CD4-positive, alpha-beta memory T cell (primary cell): ENCODE results near the gene ENPP1. TPM values are rescaled to one million over a fixed set of nuclear protein-coding genes. Genes with fewer than 3 reads are reported as not detected.

ENCODE experiments used
- CTCF ChIA-PET: fragments of 350-600 bp; sonication (Branson Sonifier 250); formaldehyde crosslinking; loops from one replicate; lab custom pipeline; 2021; ENCODE audit warnings: inconsistent platforms; ENCODE audit not compliant: partially characterized antibody; lab: Charles Lee
- POLR2A ChIA-PET: fragments of 350-600 bp; sonication (Branson Sonifier 250); formaldehyde crosslinking; loops from one replicate; lab custom pipeline; 2021; ENCODE audit not compliant: partially characterized antibody; lab: Charles Lee
- DNase-seq, 5 donors: peaks; one replicate each; pipeline versions ENCODE4 v3.0.0 to v3.0.0-alpha.2; 2020 to 2022; ENCODE audit warnings: mixed read lengths in 1 of 5
- H3K27ac ChIP-seq: one replicate; pipeline ENCODE4 v1.7.0; 2013; ENCODE audit warnings: low read depth, low read length
- H3K27me3 ChIP-seq: 2 replicates; pipeline ENCODE4 v1.7.0; 2013; ENCODE audit warnings: mild to moderate bottlenecking, low read length, moderate library complexity; ENCODE audit not compliant: insufficient read depth
- H3K36me3 ChIP-seq: 2 replicates; pipeline ENCODE4 v1.7.0; 2013; ENCODE audit warnings: mild to moderate bottlenecking, low read length, moderate library complexity; ENCODE audit not compliant: insufficient read depth
- H3K4me1 ChIP-seq: 2 replicates; pipeline ENCODE4 v1.7.0; 2013; ENCODE audit warnings: mild to moderate bottlenecking, low read length, moderate library complexity; ENCODE audit not compliant: insufficient read depth
- H3K4me3 ChIP-seq, 2 donors: one replicate each; pipeline ENCODE4 v1.7.0; 2013; ENCODE audit warnings: low read length in 2 of 2, mild to moderate bottlenecking in 1 of 2
- H3K9me3 ChIP-seq, 2 donors: one replicate each; pipeline ENCODE4 v1.7.0; 2013; ENCODE audit warnings: low read length in 2 of 2, control low read depth in 1 of 2; ENCODE audit not compliant: control insufficient read depth in 1 of 2
- H3K27ac Mint-ChIP-seq, 7 donors: one replicate each; pipeline ENCODE4 v1.8.0; 2020 to 2021; ENCODE audit warnings: mixed read lengths in 7 of 7, mild to moderate bottlenecking in 6 of 7, inconsistent platforms in 3 of 7, moderate library complexity in 3 of 7
- H3K27me3 Mint-ChIP-seq, 2 donors: one replicate each; pipeline ENCODE4 v1.8.0; 2020 to 2021; ENCODE audit warnings: mixed read lengths in 2 of 2
- H3K36me3 Mint-ChIP-seq, 2 donors: one replicate each; pipeline ENCODE4 v1.8.0; 2020 to 2021; ENCODE audit warnings: mixed read lengths in 2 of 2, inconsistent platforms in 1 of 2, mild to moderate bottlenecking in 1 of 2
- H3K4me1 Mint-ChIP-seq, 4 donors: one replicate each; pipeline ENCODE4 v1.8.0; 2020 to 2021; ENCODE audit warnings: mixed read lengths in 4 of 4, mild to moderate bottlenecking in 1 of 4
- H3K4me3 Mint-ChIP-seq, 8 donors: one replicate each; pipeline ENCODE4 v1.8.0; 2020 to 2021; ENCODE audit warnings: mixed read lengths in 8 of 8, mild to moderate bottlenecking in 7 of 8, moderate library complexity in 6 of 8, inconsistent platforms in 3 of 8
- H3K9me3 Mint-ChIP-seq, 8 donors: one replicate each; pipeline ENCODE4 v1.8.0; 2020 to 2021; ENCODE audit warnings: mixed read lengths in 8 of 8, mild to moderate bottlenecking in 5 of 8, inconsistent platforms in 3 of 8, moderate library complexity in 1 of 8
- intact Hi-C: fragments of 100-400 bp; cut with micrococcal nuclease; formaldehyde crosslinking; loops from one replicate; pipeline ENCODE4 v1.15.1; 2023
- microRNA-seq: library from miRNA; unstranded; fragments of <30 nt; microRNA quantifications from one replicate; pipeline ENCODE4 v1.2.0, GENCODE V29; 2021; ENCODE audit warnings: borderline replicate concordance, borderline number of aligned reads, borderline microRNAs expressed, mixed read lengths
- polyA plus RNA-seq, 2 donors: library from polyadenylated mRNA; unstranded; fragments of 300-500 nt; fragmentation: Illumina TruSeq; gene quantifications; one replicate each; pipeline ENCODE4 v1.2.3, GENCODE V29; 2021
- total RNA-seq, 2 experiments: library from RNA; stranded (reverse); gene quantifications; one replicate each; pipeline ENCODE4 v1.2.3, GENCODE V29; 2021

Gene ENPP1
- total and polyA plus RNA-seq, 4 experiments from 2014 or later, result 0.03 to 0.52 (median 0.11) TPM; not detected in 1

- CTCF ChIA-PET, result interaction anchor here (1.3 kb wide), 1 partner anchor 27 kb away, joined by 3 read pairs; no protein-coding TSS in a partner anchor
- DNase-seq, result no peak
- intact Hi-C loops, result no loop called here
- Histone ChIP-seq H3K27ac (no peak overlapping the region), H3K36me3 (no peaks in the 10 kb centered on the region), H3K9me3 (no peaks in the 10 kb centered on the region), H3K4me3 (no peak overlapping the region), H3K27me3 (no peaks in the 10 kb centered on the region), H3K4me1 (no peaks in the 10 kb centered on the region)
- Mint-ChIP-seq H3K36me3 (no peaks in the 10 kb centered on the region), H3K4me3 (no peak overlapping the region), H3K27ac (no peak overlapping the region), H3K4me1 (peaks cover 0 to 1% (median 0%) of the 10 kb centered on the region in 4 donors), H3K27me3 (peaks cover 1 to 10% of the 10 kb centered on the region in 2 donors), H3K9me3 (no peaks in the 10 kb centered on the region)
- POLR2A ChIA-PET, result no interaction called here
These were observed 129.4 kb downstream of the ENPP1 start for GRCh38 chr6:131937226-131937625.

- H3K4me3 ChIP-seq, result no peak overlapping the region
- no peak overlapping the region for H3K27ac Mint-ChIP-seq
- no peaks in the 10 kb centered on the region for H3K9me3 Mint-ChIP-seq
- no peak overlapping the region for H3K4me3 Mint-ChIP-seq
- peaks cover 0 to 1% (median 0%) of the 10 kb centered on the region in 4 donors for H3K4me1 Mint-ChIP-seq
- ChIA-PET POLR2A (no interaction called here), CTCF (interaction anchor here (1.3 kb wide), 1 partner anchor 27 kb away, joined by 3 read pairs; no protein-coding TSS in a partner anchor)
- intact Hi-C loops, result no loop called here
- no peak overlapping the region for H3K27ac ChIP-seq
- DNase-seq, result no peak
- no peaks in the 10 kb centered on the region for H3K36me3 Mint-ChIP-seq
- peaks cover 1 to 10% of the 10 kb centered on the region in 2 donors for H3K27me3 Mint-ChIP-seq
- H3K4me1 ChIP-seq, result no peaks in the 10 kb centered on the region
- H3K27me3 ChIP-seq, result no peaks in the 10 kb centered on the region
- no peaks in the 10 kb centered on the region for H3K9me3 ChIP-seq
- H3K36me3 ChIP-seq, result no peaks in the 10 kb centered on the region
These were observed 130.1 kb downstream of the ENPP1 start for GRCh38 chr6:131937703-131938631.

Small RNAs within 50 kb of the gene (microRNA-seq; reads per million reads assigned to microRNA genes)
- not detected for gene MIR548H5

Other genes starting within 250 kb of the ENPP1 start
- gene ARG1, start 234.8 kb upstream of the ENPP1 start, total RNA-seq, result not detected
- gene ARG1, start 234.8 kb upstream of the ENPP1 start, polyA plus RNA-seq, result 1 to 10 TPM in 1 of 2 donors, not detected in 1; 1.0 TPM
- gene MED23, start 179.8 kb upstream of the ENPP1 start, total RNA-seq, result 10 to 100 TPM; 53.7 to 56.4 TPM
- 10 to 100 TPM; 10.9 to 17.9 TPM for gene MED23, start 179.8 kb upstream of the ENPP1 start, polyA plus RNA-seq
- under 1 TPM; 0.33 to 0.79 TPM for gene ENPP3, start 170.7 kb upstream of the ENPP1 start, total RNA-seq
- under 1 TPM; 0.15 to 0.23 TPM for gene ENPP3, start 170.7 kb upstream of the ENPP1 start, polyA plus RNA-seq
- not detected for gene OR2A4, start 106.6 kb upstream of the ENPP1 start, total RNA-seq
- not detected for gene OR2A4, start 106.6 kb upstream of the ENPP1 start, polyA plus RNA-seq
- not detected for gene CTAGE9, start 97.0 kb upstream of the ENPP1 start, total RNA-seq
- gene CTAGE9, start 97.0 kb upstream of the ENPP1 start, polyA plus RNA-seq, result not detected
- gene CCN2, start 143.4 kb downstream of the ENPP1 start, total RNA-seq, result not detected
- not detected for gene CCN2, start 143.4 kb downstream of the ENPP1 start, polyA plus RNA-seq